Natural killer cell (primary cell): Measurements from ENCODE around the gene PRR16. TPM values are rescaled to one million over a fixed set of nuclear protein-coding genes. Genes with fewer than 3 reads are reported as not detected.

Experiments used
- ATAC-seq, 3 donors: fragments of 150-1000 bp in 2 of 3; fragments of 200-7000 bp in 1 of 3; cut with Tn5 transposase; 1 replicate in 1 of 3; 2 replicates in 2 of 3; pipeline ENCODE4 v1.10.0; 2021; ENCODE audit warnings: mild to moderate bottlenecking in 2 of 3, moderate library complexity in 2 of 3
- DNase-seq, 2 donors: peaks; one replicate each; pipeline versions ENCODE4 v3.0.0 to v3.0.0-alpha.2; 2013 to 2021; ENCODE audit warnings: mixed read lengths in 1 of 2
- H3K27ac ChIP-seq: one replicate; pipeline ENCODE4 v1.5.1; 2013; ENCODE audit warnings: mild to moderate bottlenecking, low read length
- H3K27me3 ChIP-seq: one replicate; pipeline ENCODE4 v1.6.1; 2013; ENCODE audit warnings: low read length; ENCODE audit not compliant: control insufficient read depth, insufficient read depth
- H3K36me3 ChIP-seq: one replicate; pipeline ENCODE4 v1.6.1; 2013; ENCODE audit warnings: low read length; ENCODE audit not compliant: control insufficient read depth, insufficient read depth
- H3K4me1 ChIP-seq: one replicate; pipeline ENCODE4 v1.6.1; 2013; ENCODE audit warnings: low read length; ENCODE audit not compliant: control insufficient read depth, insufficient read depth
- H3K4me3 ChIP-seq: one replicate; pipeline ENCODE4 v1.5.1; 2013; ENCODE audit warnings: low read length
- H3K9me3 ChIP-seq: one replicate; pipeline ENCODE4 v1.6.1; 2013; ENCODE audit warnings: low read length; ENCODE audit not compliant: control insufficient read depth, insufficient read depth
- H3K27ac Mint-ChIP-seq, 2 donors: one replicate each; pipeline ENCODE4 v1.8.0; 2022; ENCODE audit warnings: mild to moderate bottlenecking in 2 of 2, mixed read lengths in 2 of 2, moderate library complexity in 1 of 2
- H3K27me3 Mint-ChIP-seq, 2 donors: one replicate each; pipeline ENCODE4 v1.8.0; 2022; ENCODE audit warnings: low read depth in 2 of 2, mixed read lengths in 2 of 2
- H3K36me3 Mint-ChIP-seq: one replicate; pipeline ENCODE4 v1.8.0; 2022; ENCODE audit warnings: mixed read lengths
- H3K4me1 Mint-ChIP-seq, 2 donors: one replicate each; pipeline ENCODE4 v1.8.0; 2022; ENCODE audit warnings: mixed read lengths in 2 of 2
- H3K4me3 Mint-ChIP-seq: one replicate; pipeline ENCODE4 v1.8.0; 2022; ENCODE audit warnings: mild to moderate bottlenecking, moderate library complexity, mixed read lengths
- H3K9me3 Mint-ChIP-seq, 2 donors: one replicate each; pipeline ENCODE4 v1.8.0; 2022; ENCODE audit warnings: mixed read lengths in 2 of 2
- CTCF ChIP-seq: fragments of 200-600 bp; IDR thresholded peaks from one replicate; pipeline ENCODE4 v1.8.0; 2022; ENCODE audit warnings: antibody characterized with exemption
- WGBS: methylation state at CpG from one replicate; pipeline ENCODE4 v1.1.7; 2013; ENCODE audit warnings: missing lambda C conversion rate; ENCODE audit not compliant: insufficient coverage; 5-methylcytosine and 5-hydroxymethylcytosine counted together
- intact Hi-C: fragments of 100-400 bp; cut with micrococcal nuclease; formaldehyde crosslinking; loops from one replicate; pipeline ENCODE4 v1.14.2; 2022
- total RNA-seq, 4 donors: library from RNA; stranded (reverse); fragments of 120-200 nt in 1 of 4; gene quantifications; one replicate each; pipeline versions ENCODE4 v1.2.3 to v1.2.4, GENCODE V29; 2013 to 2022

The PRR16 gene
- total RNA-seq, 3 donors from 2014 or later (not counting 1 experiment from before 2014, with no cell fraction given) = not detected

- Mint-ChIP-seq H3K36me3 (peaks cover 12% of the 10 kb centered on the region), H3K4me1 (no peaks in the 10 kb centered on the region), H3K27ac (no peak overlapping the region), H3K4me3 (no peak overlapping the region), H3K9me3 (no peaks in the 10 kb centered on the region), H3K27me3 (peaks cover 19 to 44% of the 10 kb centered on the region in 2 donors)
- Histone ChIP-seq H3K27me3 (peaks cover 24% of the 10 kb centered on the region), H3K4me1 (peaks cover 14% of the 10 kb centered on the region), H3K9me3 (no peaks in the 10 kb centered on the region), H3K27ac (no peak overlapping the region), H3K4me3 (no peak overlapping the region), H3K36me3 (no peaks in the 10 kb centered on the region)
- no peak for TF ChIP-seq CTCF
- ATAC-seq (no peak), DNase-seq (no peak)
- WGBS = 76% methylated on average over 4 of the region's 4 CpGs
- intact Hi-C loops = no loop called here
Measured at GRCh38 chr5:120466341-120467006, 2.4 kb downstream of the PRR16 start.

- H3K27ac ChIP-seq = no peak overlapping the region
- Mint-ChIP-seq H3K4me3 (no peak overlapping the region), H3K36me3 (no peaks in the 10 kb centered on the region), H3K4me1 (no peaks in the 10 kb centered on the region), H3K27me3 (peaks cover 0 to 16% of the 10 kb centered on the region in 2 donors), H3K27ac (no peak overlapping the region), H3K9me3 (peaks cover 0 to 7% of the 10 kb centered on the region in 2 donors)
- no peak for TF ChIP-seq CTCF
- no peaks in the 10 kb centered on the region for H3K36me3 ChIP-seq
- no peak for ATAC-seq
- no peaks in the 10 kb centered on the region for H3K27me3 ChIP-seq
- no peak for DNase-seq
- intact Hi-C loops = no loop called here
- no peaks in the 10 kb centered on the region for H3K9me3 ChIP-seq
- H3K4me1 ChIP-seq = no peaks in the 10 kb centered on the region
- H3K4me3 ChIP-seq = no peak overlapping the region
Measured at GRCh38 chr5:120471971-120472370, 7.9 kb downstream of the PRR16 start.

GRCh38 chr5:120472911-120473310, 8.8 kb downstream of the PRR16 start:
- peaks cover 0 to 7% of the 10 kb centered on the region in 2 donors for H3K9me3 Mint-ChIP-seq
- Histone ChIP-seq H3K9me3 (no peaks in the 10 kb centered on the region), H3K4me3 (no peak overlapping the region), H3K27ac (no peak overlapping the region), H3K27me3 (no peaks in the 10 kb centered on the region), H3K36me3 (no peaks in the 10 kb centered on the region), H3K4me1 (no peaks in the 10 kb centered on the region)
- no peaks in the 10 kb centered on the region for H3K4me1 Mint-ChIP-seq
- no peak for DNase-seq
- no peak overlapping the region for H3K4me3 Mint-ChIP-seq
- no peaks in the 10 kb centered on the region for H3K36me3 Mint-ChIP-seq
- no peak overlapping the region for H3K27ac Mint-ChIP-seq
- TF ChIP-seq CTCF = no peak
- peaks cover 0 to 10% of the 10 kb centered on the region in 2 donors for H3K27me3 Mint-ChIP-seq
- no peak for ATAC-seq
- intact Hi-C loops = no loop called here

- H3K9me3 Mint-ChIP-seq = peaks cover 0 to 7% of the 10 kb centered on the region in 2 donors
- no peaks in the 10 kb centered on the region for H3K36me3 Mint-ChIP-seq
- no peaks in the 10 kb centered on the region for H3K4me1 Mint-ChIP-seq
- DNase-seq (no peak), ATAC-seq (no peak)
- H3K27me3 Mint-ChIP-seq = peaks cover 0 to 5% of the 10 kb centered on the region in 2 donors
- no peaks in the 10 kb centered on the region for H3K4me1 ChIP-seq
- no peaks in the 10 kb centered on the region for H3K9me3 ChIP-seq
- no peaks in the 10 kb centered on the region for H3K27me3 ChIP-seq
- H3K36me3 ChIP-seq = no peaks in the 10 kb centered on the region
- no peak for TF ChIP-seq CTCF
- no peak overlapping the region for H3K4me3 Mint-ChIP-seq
- no peak overlapping the region for H3K27ac ChIP-seq
- WGBS = no CpG with 5 or more reads among the region's 2 CpGs
- H3K4me3 ChIP-seq = no peak overlapping the region
- intact Hi-C loops = no loop called here
- H3K27ac Mint-ChIP-seq = no peak overlapping the region
Measured at GRCh38 chr5:120473332-120473731, 9.2 kb downstream of the PRR16 start.
